ENCODE results near the gene PYM1.

- TF ChIP-seq POLR2A (IDR thresholded peaks at IDR 0.05; ENCODE audit: low read depth, low read length) (no peak), SMC3 (IDR thresholded peaks at IDR 0.05; ENCODE audit: low read depth, low read length) (no peak), CTCF (conservative IDR thresholded peaks at IDR 0.05; ENCODE audit: low read depth, low read length) (no peak), NFE2L2 (IDR thresholded peaks at IDR 0.05; ENCODE audit: low read depth, low read length) (no peak), RCOR1 (IDR thresholded peaks at IDR 0.05; ENCODE audit: insufficient replicate concordance, low read length) (no peak), FOS (IDR thresholded peaks at IDR 0.05; ENCODE audit: low read depth, low read length) (no peak)
Observed at GRCh38 chr12:55946553-55946952, 18.9 kb upstream of the PYM1 start.

All from IMR-90 (cell line).